A673 (cell line): ENCODE data around the gene ADAMTS15. TPM values are rescaled to one million over a fixed set of nuclear protein-coding genes. Genes with fewer than 3 reads are reported as not detected.

Experiments used
- BruUV-seq: library from RNA; stranded (reverse); fragments of 400-500 nt; replicated peaks from 2 replicates; lab custom pipeline; 2021; lab: Mats Ljungman, UMichigan
- CTCF ChIA-PET: fragments of 300-600 bp; sonication (Branson Sonifier 250); formaldehyde crosslinking; loops from one replicate; lab custom pipeline; 2022; ENCODE audit warnings: antibody characterized with exemption; lab: Charles Lee
- POLR2A ChIA-PET: fragments of 300-600 bp; sonication (Branson Sonifier 250); formaldehyde crosslinking; loops from one replicate; lab custom pipeline; 2022; ENCODE audit warnings: antibody characterized with exemption; ENCODE audit not compliant: low non-redundant PET; lab: Charles Lee
- DNase-seq: peaks from one replicate; pipeline ENCODE4 v3.0.0-alpha.2; 2015; ENCODE audit warnings: low spot score
- H3K27ac ChIP-seq: fragments of 200-600 bp; sonication (generic); 2 replicates; pipeline ENCODE4 v1.5.1; 2016; ENCODE audit warnings: mixed run types, low read depth, mild to moderate bottlenecking, mixed read lengths, antibody characterized with exemption, low read length; ENCODE audit not compliant: poor library complexity, severe bottlenecking
- H3K27me3 ChIP-seq: fragments of 200-600 bp; sonication (generic); replicated peaks from 2 replicates; pipeline ENCODE4 v1.6.1; 2017; ENCODE audit warnings: mixed run types, low read depth, mild to moderate bottlenecking, mixed read lengths, antibody characterized with exemption, low read length; ENCODE audit not compliant: insufficient read depth, poor library complexity
- H3K36me3 ChIP-seq: fragments of 200-600 bp; sonication (generic); 2 replicates; pipeline ENCODE4 v1.6.1; 2016; ENCODE audit warnings: mixed run types, mild to moderate bottlenecking, mixed read lengths, antibody characterized with exemption, low read length; ENCODE audit not compliant: insufficient read depth, poor library complexity, severe bottlenecking
- H3K4me1 ChIP-seq: fragments of 200-600 bp; sonication (generic); 2 replicates; pipeline ENCODE4 v1.6.1; 2017; ENCODE audit warnings: mixed run types, mild to moderate bottlenecking, mixed read lengths, antibody characterized with exemption, low read length; ENCODE audit not compliant: insufficient read depth, poor library complexity, severe bottlenecking
- H3K4me3 ChIP-seq: fragments of 200-600 bp; sonication (generic); 2 replicates; pipeline ENCODE4 v1.5.1; 2016; ENCODE audit warnings: low read depth, mixed run types, mild to moderate bottlenecking, mixed read lengths, low read length; ENCODE audit not compliant: poor library complexity, severe bottlenecking
- H3K9me3 ChIP-seq: fragments of 200-600 bp; sonication (generic); 2 replicates; pipeline ENCODE4 v1.6.1; 2016; ENCODE audit warnings: mixed run types, low read depth, mild to moderate bottlenecking, mixed read lengths, antibody characterized with exemption, low read length; ENCODE audit not compliant: poor library complexity, severe bottlenecking
- CTCF ChIP-seq: fragments of 300-800, 200-600 bp; sonication (generic); conservative IDR thresholded peaks from 2 replicates; pipeline ENCODE4 v1.5.1; 2017; ENCODE audit warnings: low read depth, mild to moderate bottlenecking, antibody characterized with exemption, low read length, moderate library complexity, mixed read lengths
- EZH2 ChIP-seq: fragments of 200-600 bp; sonication (generic); IDR thresholded peaks from 2 replicates; pipeline ENCODE4 v1.6.1; 2017; ENCODE audit warnings: borderline replicate concordance, low read depth, mild to moderate bottlenecking, mixed read lengths, antibody characterized with exemption, low read length; ENCODE audit not compliant: poor library complexity, severe bottlenecking
- intact Hi-C: fragments of 100-400 bp; cut with micrococcal nuclease; formaldehyde crosslinking; loops from one replicate; pipeline ENCODE4 v1.10.0; 2022; ENCODE audit not compliant: unreplicated experiment
- total RNA-seq: library from RNA; stranded (reverse); gene quantifications from 2 replicates; pipeline ENCODE4 v1.2.3, GENCODE V29; 2021

Gene ADAMTS15
- total RNA-seq, 1 experiment from 2014 or later = 0.99 TPM

GRCh38 chr11:130422251-130422995 lies 26.0 kb upstream of the ADAMTS15 start:
- no TSS peak for BruUV-seq
- H3K27me3 ChIP-seq = peaks cover 72% of the 10 kb centered on the region
- ChIA-PET CTCF (no interaction called here), POLR2A (no interaction called here)
- no peak overlapping the region for H3K4me3 ChIP-seq
- H3K27ac ChIP-seq = no peak overlapping the region
- DNase-seq = no peak
- TF ChIP-seq CTCF = no peak
- TF ChIP-seq EZH2 = no peak
- no peaks in the 10 kb centered on the region for H3K9me3 ChIP-seq
- intact Hi-C loops = no loop called here
- H3K36me3 ChIP-seq = no peaks in the 10 kb centered on the region
- peaks cover 4% of the 10 kb centered on the region for H3K4me1 ChIP-seq

- BruUV-seq = no TSS peak
- Histone ChIP-seq H3K4me3 (no peak overlapping the region), H3K9me3 (no peaks in the 10 kb centered on the region), H3K27ac (no peak overlapping the region), H3K36me3 (no peaks in the 10 kb centered on the region), H3K4me1 (peaks cover 10% of the 10 kb centered on the region), H3K27me3 (peaks cover 83% of the 10 kb centered on the region)
- TF ChIP-seq CTCF (no peak), EZH2 (no peak)
- CTCF ChIA-PET = no interaction called here
- intact Hi-C loops = no loop called here
- DNase-seq = no peak
- POLR2A ChIA-PET = no interaction called here
These were observed 24.8 kb upstream of the ADAMTS15 start for GRCh38 chr11:130423541-130424142.

- H3K4me1 ChIP-seq = peaks cover 10% of the 10 kb centered on the region
- no peaks in the 10 kb centered on the region for H3K36me3 ChIP-seq
- DNase-seq = no peak
- ChIA-PET POLR2A (no interaction called here), CTCF (interaction anchor here (0.7 kb wide), 1 partner anchor 182 kb away, joined by 3 read pairs; no protein-coding TSS in a partner anchor)
- H3K9me3 ChIP-seq = no peaks in the 10 kb centered on the region
- intact Hi-C loops = loop anchor here (5.0 kb wide), 1 partner anchor 637 kb away; no protein-coding TSS in a partner anchor
- no peak overlapping the region for H3K27ac ChIP-seq
- BruUV-seq = no TSS peak
- TF ChIP-seq EZH2 = no peak
- H3K4me3 ChIP-seq = no peak overlapping the region
- peaks cover 94% of the 10 kb centered on the region for H3K27me3 ChIP-seq
These were observed 23.8 kb upstream of the ADAMTS15 start for GRCh38 chr11:130424613-130425140.
